GM12878 (cell line): ENCODE data around the gene BPNT1. TPM values are rescaled to one million over a fixed set of nuclear protein-coding genes. Genes with fewer than 3 reads are reported as not detected.

Experiments used
- ATAC-seq: fragments of 200-7000 bp; cut with Tn5 transposase; 3 replicates; pipeline ENCODE4 v1.9.1; 2020; ENCODE audit warnings: mild to moderate bottlenecking, moderate library complexity
- BruUV-seq: library from RNA; stranded (reverse); fragments of 400-500 nt; replicated peaks from 2 replicates; lab custom pipeline; 2021; lab: Mats Ljungman, UMichigan
- CTCF ChIA-PET: fragments of 300-600 bp; sonication (Branson Sonifier 250); formaldehyde crosslinking; extraction: SDS; loops from one replicate; lab custom pipeline; 2021; ENCODE audit warnings: inconsistent platforms; lab: Yijun Ruan, JAX
- POLR2A ChIA-PET: fragments of 350-600 bp; formaldehyde crosslinking; extraction: SDS; loops from one replicate; lab custom pipeline; 2021; ENCODE audit warnings: inconsistent platforms; lab: Charles Lee
- RAD21 ChIA-PET: fragments of 300-600 bp; sonication (Branson Sonifier 250); formaldehyde crosslinking; loops from one replicate; lab custom pipeline; 2023; ENCODE audit warnings: antibody characterized with exemption; ENCODE audit not compliant: unreplicated experiment; lab: Charles Lee
- SMC1A ChIA-PET: fragments of 300-600 bp; sonication (Branson Sonifier 250); formaldehyde crosslinking; loops from one replicate; lab custom pipeline; 2023; ENCODE audit not compliant: unreplicated experiment, uncharacterized antibody; lab: Charles Lee
- DNase-seq: peaks from one replicate; pipeline ENCODE4 v3.0.0-alpha.2; 2011; ENCODE audit warnings: low read depth, low spot score
- FAIRE-seq: peaks from 3 replicates; lab custom pipeline; 2011; peaks lifted over from hg19 to GRCh38; lab: Jason Lieb, UNC
- H2AFZ ChIP-seq: 2 replicates; pipeline ENCODE4 v1.6.0; 2011; ENCODE audit warnings: low read depth, low read length, control low read depth; ENCODE audit not compliant: control insufficient read depth
- H3K27ac ChIP-seq: 2 replicates; pipeline ENCODE4 v1.5.1; 2011; ENCODE audit warnings: control low read depth; ENCODE audit not compliant: control insufficient read depth, insufficient read depth
- H3K27me3 ChIP-seq, 2 experiments: replicated peaks in 1 of 2; 2 replicates each; pipeline versions ENCODE4 v1.6.0 to v1.6.1; 2011; ENCODE audit warnings: low read length in 1 of 2; ENCODE audit not compliant: control insufficient read depth in 2 of 2, insufficient read depth in 2 of 2
- H3K36me3 ChIP-seq, 2 experiments: 2 replicates each; pipeline ENCODE4 v1.5.1; 2011; ENCODE audit warnings: low read length in 1 of 2; ENCODE audit not compliant: control insufficient read depth in 2 of 2, insufficient read depth in 2 of 2
- H3K4me1 ChIP-seq: 2 replicates; pipeline ENCODE4 v1.6.1; 2011; ENCODE audit warnings: mild to moderate bottlenecking, low read length, moderate library complexity, mixed read lengths; ENCODE audit not compliant: control insufficient read depth, insufficient read depth
- H3K4me2 ChIP-seq: 2 replicates; pipeline ENCODE4 v1.6.0; 2011; ENCODE audit warnings: control low read depth; ENCODE audit not compliant: control insufficient read depth, insufficient read depth
- H3K4me3 ChIP-seq: fragments of 200-600 bp; sonication (generic); 2 replicates; pipeline ENCODE4 v1.5.1; 2016
- H3K79me2 ChIP-seq: 2 replicates; pipeline ENCODE4 v1.6.0; 2011; ENCODE audit warnings: low read length; ENCODE audit not compliant: control insufficient read depth, insufficient read depth
- H3K9ac ChIP-seq: 2 replicates; pipeline ENCODE4 v1.8.0; 2011; ENCODE audit warnings: low read length, control low read depth, mixed read lengths; ENCODE audit not compliant: control insufficient read depth, insufficient read depth
- H3K9me3 ChIP-seq: replicated peaks from 3 replicates; pipeline ENCODE4 v1.5.1; 2011; ENCODE audit warnings: mild to moderate bottlenecking, low read length; ENCODE audit not compliant: control insufficient read depth, insufficient read depth
- H4K20me1 ChIP-seq: 2 replicates; pipeline ENCODE4 v1.6.0; 2011; ENCODE audit not compliant: control insufficient read depth, insufficient read depth
- GATAD2B ChIP-seq: fragments of 450-650 bp; conservative IDR thresholded peaks from 2 replicates; pipeline ENCODE4 v1.6.1; 2017; ENCODE audit warnings: low read depth, mild to moderate bottlenecking, moderate library complexity
- LARP7 ChIP-seq: fragments of 450-650 bp; IDR thresholded peaks from 2 replicates; pipeline ENCODE4 v1.6.1; 2017; ENCODE audit warnings: mild to moderate bottlenecking
- NFYA ChIP-seq: IDR thresholded peaks from 2 replicates; pipeline ENCODE4 v1.6.1; 2011; ENCODE audit warnings: low read depth, mild to moderate bottlenecking, low read length, improper control_type of control experiment, borderline replicate concordance
- RAD21 ChIP-seq: IDR thresholded peaks from 2 replicates; pipeline ENCODE4 v1.6.1; 2011; ENCODE audit warnings: mild to moderate bottlenecking, low read depth, low read length, moderate library complexity; ENCODE audit not compliant: insufficient read depth
- WGBS: methylation state at CpG from one replicate; pipeline ENCODE4 v1.1.6; 2016; ENCODE audit warnings: low lambda C conversion rate; ENCODE audit not compliant: insufficient replicate concordance, insufficient coverage; ENCODE audit errors: missing lambda C conversion rate; 5-methylcytosine and 5-hydroxymethylcytosine counted together
- in situ Hi-C: fragments of 300-500 bp; cut with MboI; formaldehyde crosslinking; loops from 9 replicates; pipeline ENCODE4 v1.14.3; 2018; ENCODE audit warnings: mixed read lengths
- intact Hi-C: fragments of 100-400 bp; cut with micrococcal nuclease; formaldehyde crosslinking; loops from one replicate; pipeline ENCODE4 v1.14.2; 2022; ENCODE audit not compliant: unreplicated experiment
- polyA plus RNA-seq, 11 experiments: library from polyadenylated mRNA; depleted of rRNA in 4 of 11; unstranded in 6 of 11; stranded (reverse) in 5 of 11; fragments of >200 nt; fragmentation: Nextera tagmentation in 4 of 11; fragmentation: Illumina TruSeq in 1 of 11; extraction: Ambion mirVana in 4 of 11; extraction: Trizol in 1 of 11; gene quantifications; 1 replicate in 1 of 11; 2 replicates in 10 of 11; pipeline versions ENCODE4 v1.2.1 to v1.2.3, GENCODE V29; 2011 to 2016; ENCODE audit warnings: inconsistent platforms in 2 of 11, missing spikeins in 2 of 11, low read depth in 1 of 11
- total RNA-seq, 4 experiments: library from RNA; depleted of rRNA in 3 of 4; stranded (reverse); fragments of >200 nt in 3 of 4; fragmentation: Illumina TruSeq in 1 of 4; extraction: Trizol in 1 of 4; gene quantifications; 2 replicates each; pipeline versions ENCODE4 v1.2.1 to v1.2.3, GENCODE V29; 2013 to 2021
- TF ChIP-seq, protein P1 (sequence below): fragments of 450-650 bp; IDR thresholded peaks from 2 replicates; pipeline ENCODE4 v1.6.1; 2017; ENCODE audit warnings: low read depth, mild to moderate bottlenecking, moderate library complexity

The BPNT1 gene
- total and polyA plus RNA-seq, 10 of the 15 experiments (the other 5 are each of a cell fraction or from before 2014, with no cell fraction given) = 35.5 to 78.4 (median 45.4) TPM

DNA sequence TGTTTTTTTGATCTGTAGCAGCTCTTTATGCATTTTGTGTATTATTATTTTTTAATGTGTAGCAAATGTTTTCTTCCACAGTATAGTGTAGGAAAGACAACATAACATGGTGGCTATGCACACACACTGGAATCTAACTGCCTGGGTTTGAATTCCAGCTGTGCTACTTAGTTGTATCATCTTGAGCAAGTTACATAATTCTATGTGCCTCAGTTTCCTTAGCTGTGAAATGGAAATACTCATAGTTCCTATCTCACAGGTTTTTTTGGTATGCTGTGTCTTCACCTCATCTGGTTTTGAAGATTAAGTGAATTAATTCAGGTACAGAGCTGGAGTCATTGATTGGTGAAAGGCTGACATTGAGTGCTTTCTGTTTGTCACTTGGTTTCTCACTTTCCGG, 3.1 kb upstream of the BPNT1 start:
- peaks cover 28% of the 10 kb centered on the region for H3K79me2 ChIP-seq
- SMC1A ChIA-PET = interaction anchor here (0.7 to 1.3 kb wide), 4 partner anchors 9 to 93 kb away, joined by 3 read pairs; no protein-coding TSS in a partner anchor
- POLR2A ChIA-PET = interaction anchor here (1.0 to 1.5 kb wide), 4 partner anchors 13 to 129 kb away, joined by 3 read pairs; no protein-coding TSS in a partner anchor
- TF ChIP-seq GATAD2B = no peak
- TF ChIP-seq NFYA = no peak
- TF ChIP-seq, protein P1, sequence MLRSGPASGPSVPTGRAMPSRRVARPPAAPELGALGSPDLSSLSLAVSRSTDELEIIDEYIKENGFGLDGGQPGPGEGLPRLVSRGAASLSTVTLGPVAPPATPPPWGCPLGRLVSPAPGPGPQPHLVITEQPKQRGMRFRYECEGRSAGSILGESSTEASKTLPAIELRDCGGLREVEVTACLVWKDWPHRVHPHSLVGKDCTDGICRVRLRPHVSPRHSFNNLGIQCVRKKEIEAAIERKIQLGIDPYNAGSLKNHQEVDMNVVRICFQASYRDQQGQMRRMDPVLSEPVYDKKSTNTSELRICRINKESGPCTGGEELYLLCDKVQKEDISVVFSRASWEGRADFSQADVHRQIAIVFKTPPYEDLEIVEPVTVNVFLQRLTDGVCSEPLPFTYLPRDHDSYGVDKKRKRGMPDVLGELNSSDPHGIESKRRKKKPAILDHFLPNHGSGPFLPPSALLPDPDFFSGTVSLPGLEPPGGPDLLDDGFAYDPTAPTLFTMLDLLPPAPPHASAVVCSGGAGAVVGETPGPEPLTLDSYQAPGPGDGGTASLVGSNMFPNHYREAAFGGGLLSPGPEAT = no peak
- TF ChIP-seq RAD21 = no peak
- TF ChIP-seq LARP7 = no peak
- H3K27me3 ChIP-seq = no peaks in the 10 kb centered on the region
- intact Hi-C loops = no loop called here
- no peak overlapping the region for H3K4me3 ChIP-seq
- CTCF ChIA-PET = interaction anchor here (0.7 to 1.6 kb wide), 3 partner anchors 18 to 126 kb away, joined by 3 to 4 read pairs (median 4); no protein-coding TSS in a partner anchor
- H3K4me1 ChIP-seq = peaks cover 9% of the 10 kb centered on the region; the same call in 1 of the 2 replicates
- no peak overlapping the region for H3K27ac ChIP-seq
- no peak for FAIRE-seq
- WGBS = 100% methylated on average over 1 of the region's 1 CpG
- no peak for DNase-seq
- H2AFZ ChIP-seq = peak overlapping the region; percentile 1; the same call in 1 of the 2 replicates
- H3K36me3 ChIP-seq = peaks cover 0 to 6% of the 10 kb centered on the region in 2 experiments; a peak in 2 of 4 replicates
- no peak for ATAC-seq
- RAD21 ChIA-PET = interaction anchor here (0.6 to 1.2 kb wide), 2 partner anchors 129 to 684 kb away, joined by 3 read pairs; no protein-coding TSS in a partner anchor
- H4K20me1 ChIP-seq = no peaks in the 10 kb centered on the region
- no TSS peak for BruUV-seq
- in situ Hi-C loops = no loop called here
- H3K9ac ChIP-seq = no peak overlapping the region
- H3K9me3 ChIP-seq = no peaks in the 10 kb centered on the region; the same call in 2 of the 3 replicates
- peak overlapping the region; percentile 14; the same call in 1 of the 2 replicates for H3K4me2 ChIP-seq
